HG02623 (cell line): Measurements from ENCODE around the gene PARP14.
"Not testable (repeated sequence)": the region's sequence is repeated elsewhere in the genome, so short reads cannot be mapped to it uniquely, and the experiment has no call there.

Source experiments
- ATAC-seq: cut with Tn5 transposase; IDR thresholded peaks from one replicate; pipeline ENCODE4 v1.9.1; 2021; ENCODE audit warnings: moderate library complexity; ENCODE audit not compliant: unreplicated experiment

PARP14 gene

DNA sequence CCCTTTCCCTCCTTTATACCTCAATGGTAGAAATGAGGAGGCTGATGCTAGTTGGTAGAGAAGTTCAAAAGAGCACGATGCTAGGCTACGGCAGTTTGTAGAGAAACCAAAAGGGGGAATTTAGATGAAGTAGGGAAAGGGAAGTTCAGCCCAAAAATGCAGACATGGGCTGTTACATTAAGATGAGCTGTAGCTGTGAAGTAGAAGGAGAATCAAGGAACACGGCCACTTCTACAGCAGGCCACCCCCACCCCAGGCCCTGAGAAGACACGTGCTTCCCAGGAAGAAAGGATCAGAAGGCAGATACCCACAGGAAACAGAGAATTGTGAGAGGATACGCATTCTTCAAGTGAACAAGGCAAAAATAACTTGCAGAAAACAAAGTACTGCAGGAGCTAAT, 2.1 kb upstream of the PARP14 start:
- ATAC-seq: no peak

DNA sequence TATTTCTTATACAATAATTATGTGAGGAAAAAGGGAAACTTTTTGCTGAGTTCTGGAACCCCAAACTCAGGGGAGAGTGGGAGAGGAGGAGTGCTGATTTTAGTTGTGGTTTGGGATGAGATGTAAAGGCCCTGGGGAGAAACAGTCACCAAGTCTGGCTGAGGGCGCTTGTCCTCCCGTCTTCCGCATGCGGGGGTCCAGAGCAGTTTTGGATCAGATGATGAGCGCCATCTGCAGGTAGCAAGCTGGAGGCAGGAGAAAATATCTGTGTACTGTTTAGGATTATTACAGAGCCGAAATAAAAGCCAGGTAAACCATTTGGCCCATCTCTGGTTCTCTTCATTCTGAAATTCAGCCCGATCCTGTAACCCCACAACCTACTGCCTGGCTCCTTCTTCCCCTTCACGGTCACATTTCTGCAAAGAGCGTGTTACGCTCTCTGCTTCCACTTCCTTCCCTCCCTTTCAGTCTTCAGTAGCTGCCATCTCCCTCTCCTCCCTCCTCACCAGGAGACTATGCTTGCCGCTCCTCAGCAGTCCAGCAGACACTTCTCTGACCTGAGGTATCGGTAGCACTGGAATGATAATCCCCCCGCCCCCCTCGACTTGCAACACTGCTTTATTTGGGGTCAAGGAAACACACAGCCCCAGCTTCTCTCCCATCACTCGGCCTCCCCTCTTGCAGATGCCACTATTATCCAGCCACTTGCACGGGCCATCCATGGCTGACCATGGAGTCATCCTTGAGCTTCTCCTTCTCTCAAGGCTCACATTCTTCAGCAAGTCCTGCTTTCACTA, 1.4 kb upstream of the PARP14 start:
- ATAC-seq: peak; percentile 28

DNA sequence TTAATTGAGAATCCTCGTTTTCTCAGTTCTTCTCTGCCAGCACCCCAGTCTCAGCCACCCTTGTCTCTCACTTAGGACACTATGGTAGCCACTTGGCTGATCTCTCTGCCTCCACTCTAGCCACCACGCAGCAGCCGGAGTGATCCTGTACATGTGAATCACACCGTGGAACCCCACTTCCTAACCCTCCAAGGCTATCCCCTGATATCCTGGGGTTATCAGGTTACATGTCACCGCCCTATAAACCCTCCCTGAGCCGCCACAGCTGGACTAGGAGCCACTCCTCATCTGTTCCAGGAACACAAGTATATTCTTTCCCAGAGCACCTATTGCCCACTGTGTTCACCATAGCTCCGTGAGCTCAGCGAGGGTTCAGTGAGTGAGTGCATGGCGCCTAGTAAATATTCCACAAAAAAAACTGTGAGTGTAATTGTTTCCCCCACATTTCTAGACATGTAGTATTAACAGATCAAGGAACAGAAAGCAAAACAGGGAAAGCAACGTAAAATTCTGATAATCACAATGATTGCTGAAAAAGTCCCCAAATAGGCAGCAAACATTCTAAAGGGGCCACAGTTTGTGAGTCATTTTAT, 661 bp upstream of the PARP14 start:
- ATAC-seq: no peak

DNA sequence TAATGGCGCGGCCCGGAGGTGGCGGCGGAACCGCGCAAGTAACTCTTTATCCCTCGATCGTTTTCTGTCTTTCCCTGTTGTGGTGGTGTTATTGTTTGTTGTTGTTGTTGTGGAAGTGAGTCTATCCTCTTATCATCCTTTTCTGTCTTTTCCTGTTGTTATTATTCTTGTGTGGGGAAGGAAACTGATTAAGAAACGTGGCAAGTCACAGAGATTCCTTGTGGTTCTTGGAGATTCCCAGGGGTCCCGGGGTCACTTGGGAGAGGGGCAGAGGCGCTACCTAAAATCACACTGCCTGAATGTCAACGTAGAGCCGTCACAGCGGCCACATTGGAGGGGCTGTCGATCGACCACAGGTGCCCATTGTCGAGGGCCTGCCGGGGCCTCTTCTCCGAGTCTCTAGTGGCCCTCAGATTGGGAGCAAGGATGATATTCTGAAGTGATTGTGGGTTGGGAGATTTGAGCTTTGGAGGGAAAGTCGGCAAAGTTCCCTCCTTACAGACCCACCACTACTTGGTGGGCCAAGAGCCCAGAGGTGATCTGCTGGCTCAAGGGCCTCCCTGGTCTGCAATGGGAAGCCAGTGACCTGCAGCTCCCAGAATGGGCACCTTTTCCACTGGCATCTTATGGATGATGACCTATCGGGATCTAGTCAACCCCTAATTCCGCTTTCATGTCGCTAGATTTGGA, 790 bp downstream of the PARP14 start:
- no peak for ATAC-seq

DNA sequence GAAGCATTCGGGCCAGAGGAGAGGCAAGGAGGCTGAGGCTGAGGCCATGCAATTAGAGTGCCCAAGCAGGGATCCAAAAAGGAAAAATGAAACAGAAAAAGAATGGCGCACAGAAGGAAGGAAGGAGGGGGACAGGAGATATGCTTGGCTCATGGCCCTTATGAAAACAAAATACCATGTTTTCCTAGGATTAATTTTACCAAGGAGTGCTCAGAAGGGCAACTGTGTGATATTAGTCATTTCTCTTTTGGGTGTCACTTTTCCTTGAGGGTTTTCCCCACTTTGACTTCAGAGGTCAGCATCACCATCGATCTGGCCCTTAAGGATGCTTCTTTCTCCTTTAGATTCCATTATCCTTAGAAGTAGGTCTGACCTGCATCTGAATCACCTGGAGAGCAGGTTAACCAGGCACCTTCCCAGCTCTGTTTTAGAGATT, 1.4 kb downstream of the PARP14 start:
- ATAC-seq: no peak

DNA sequence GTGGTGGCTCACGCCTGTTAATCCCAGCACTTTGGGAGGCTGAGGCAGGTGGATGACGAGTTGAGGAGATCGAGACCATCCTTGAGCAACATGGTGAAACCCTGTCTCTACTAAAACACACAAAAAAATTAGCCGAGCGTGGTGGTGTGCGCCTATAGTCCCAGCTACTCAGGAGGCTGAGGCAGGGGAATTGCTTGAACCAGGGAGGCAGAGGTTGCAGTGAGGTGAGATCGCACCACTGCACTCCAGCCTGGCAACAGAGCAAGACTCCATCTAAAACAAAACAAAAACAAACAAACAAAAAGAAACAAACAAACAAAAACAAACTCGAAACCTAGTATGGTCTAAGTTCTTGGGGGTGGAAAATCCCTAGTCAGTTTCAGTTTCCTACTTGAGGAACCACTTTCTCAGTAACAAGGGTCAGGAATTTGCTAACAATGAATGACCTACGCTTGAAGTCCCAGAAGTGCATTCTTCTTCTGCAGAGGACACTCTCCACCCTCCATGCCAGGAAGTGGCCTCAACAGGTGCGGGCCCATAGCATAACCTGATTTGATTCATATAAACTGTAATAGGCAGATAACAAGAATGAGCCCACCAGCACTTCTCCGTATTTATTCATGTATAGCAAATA, 2.3 kb downstream of the PARP14 start:
- ATAC-seq: not testable (repeated sequence)

DNA sequence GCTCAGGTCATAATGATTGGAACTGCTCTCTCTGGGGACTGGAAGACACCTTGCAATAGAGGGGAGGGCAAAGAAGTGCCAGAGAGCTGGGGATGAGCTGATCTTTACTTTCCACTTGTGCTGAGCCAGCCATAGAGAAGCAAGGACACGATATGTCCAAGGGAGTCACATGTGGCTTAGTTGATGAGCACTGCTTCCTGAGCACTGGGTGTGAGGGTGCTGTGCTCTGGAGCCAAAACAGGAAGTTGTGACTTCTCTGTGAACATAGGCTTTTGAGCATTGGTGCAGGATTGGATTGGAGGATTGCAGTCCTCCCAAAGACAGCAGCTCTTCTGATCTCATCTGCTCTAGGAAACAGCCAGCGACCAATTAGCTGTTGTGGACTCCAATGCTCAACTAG, 6.7 kb downstream of the PARP14 start:
- ATAC-seq: no peak

DNA sequence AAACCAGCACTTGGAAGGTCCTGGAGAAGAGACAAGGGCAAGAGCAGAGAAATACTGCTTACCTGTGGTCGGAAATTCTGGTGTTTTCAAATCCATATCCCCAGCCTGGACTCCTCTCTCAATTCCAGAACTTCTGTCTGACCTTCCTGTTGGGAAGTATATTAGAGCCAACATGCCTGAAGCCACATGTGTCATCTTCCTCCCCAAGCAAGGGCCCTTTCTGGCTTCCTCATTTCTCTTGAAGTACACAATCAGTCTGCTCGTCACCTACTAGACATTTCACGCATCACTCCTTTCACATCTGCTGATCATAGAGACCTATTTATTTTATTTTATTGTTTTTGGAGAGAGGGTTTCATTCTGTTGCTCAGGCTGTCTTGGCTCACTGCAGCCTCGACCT, 8.4 kb downstream of the PARP14 start:
- ATAC-seq: no peak

DNA sequence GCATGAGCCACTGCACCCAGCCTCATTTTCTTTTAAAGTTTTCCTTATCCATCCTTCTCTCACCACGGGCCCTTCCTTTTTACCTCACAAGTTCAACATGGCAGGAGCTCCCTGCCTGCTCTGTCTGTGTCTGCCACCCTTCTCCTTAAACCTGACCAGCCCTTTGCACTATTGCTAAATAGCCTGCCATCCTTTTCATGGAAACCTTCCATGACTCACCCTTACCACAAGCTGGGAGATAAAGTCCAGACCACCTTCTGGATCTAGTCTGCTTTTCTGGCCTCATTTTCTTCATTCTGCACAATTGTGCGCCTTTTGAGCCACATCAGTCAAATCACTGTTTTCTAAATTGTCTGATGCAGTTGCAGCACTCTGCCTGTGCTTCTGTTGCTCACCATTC, 8.9 kb downstream of the PARP14 start:
- ATAC-seq: no peak

DNA sequence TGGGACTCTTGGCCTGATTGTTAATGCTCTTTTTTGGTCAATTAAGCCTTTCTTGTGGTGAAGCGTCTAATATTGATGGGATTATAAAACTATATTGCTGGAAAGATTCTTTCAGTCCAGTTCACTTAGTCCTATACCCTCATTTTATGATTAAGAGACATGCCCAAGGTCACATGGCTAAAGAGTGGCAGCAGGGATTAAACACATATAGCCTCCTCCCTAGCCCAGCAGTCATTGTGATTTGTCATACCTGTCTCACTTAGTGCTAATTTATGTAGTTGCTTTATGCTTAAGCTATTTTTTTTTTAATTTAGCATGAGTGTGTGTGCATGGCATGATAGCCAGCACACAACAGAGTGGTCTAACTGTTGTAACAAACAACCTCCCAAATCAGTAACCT, 9.5 kb downstream of the PARP14 start:
- ATAC-seq: no peak

DNA sequence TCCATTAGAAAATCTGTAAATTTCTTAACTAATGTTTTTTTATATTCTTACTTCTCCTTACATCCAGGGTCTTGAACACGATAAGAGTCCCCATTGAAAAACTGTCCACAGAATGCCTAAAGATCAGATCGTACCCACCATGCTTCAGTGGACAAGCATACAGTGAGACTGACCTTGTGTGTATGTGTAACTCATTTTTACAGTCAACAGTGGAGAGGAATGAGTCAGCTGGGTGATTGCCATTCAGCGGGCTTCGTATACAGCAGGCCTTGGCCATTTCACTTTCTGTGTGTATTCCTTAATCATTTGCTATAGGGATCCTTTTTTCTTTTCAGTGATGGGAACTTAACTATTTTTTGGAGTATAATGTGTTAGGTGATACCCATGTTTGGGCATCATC, 10.6 kb downstream of the PARP14 start:
- peak; percentile 59 for ATAC-seq

DNA sequence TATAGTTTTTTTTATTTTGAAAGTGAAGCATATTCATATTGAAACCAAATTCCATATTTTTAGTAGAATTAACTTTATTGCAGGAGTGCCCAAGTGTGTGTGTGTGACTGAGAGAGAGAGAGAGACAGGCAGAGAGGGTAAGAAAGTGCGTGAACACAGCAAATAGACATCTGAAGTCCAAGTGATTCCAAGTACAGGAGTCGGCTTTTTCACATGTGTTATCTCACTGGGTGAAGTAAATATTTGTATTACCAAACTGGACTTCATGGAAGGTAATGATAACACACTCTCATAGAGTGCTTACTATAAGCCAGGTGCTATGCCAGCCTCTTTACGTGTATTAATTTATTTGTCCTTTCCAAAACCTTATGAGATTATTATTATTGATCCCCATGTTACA, 12.0 kb downstream of the PARP14 start:
- no peak for ATAC-seq

DNA sequence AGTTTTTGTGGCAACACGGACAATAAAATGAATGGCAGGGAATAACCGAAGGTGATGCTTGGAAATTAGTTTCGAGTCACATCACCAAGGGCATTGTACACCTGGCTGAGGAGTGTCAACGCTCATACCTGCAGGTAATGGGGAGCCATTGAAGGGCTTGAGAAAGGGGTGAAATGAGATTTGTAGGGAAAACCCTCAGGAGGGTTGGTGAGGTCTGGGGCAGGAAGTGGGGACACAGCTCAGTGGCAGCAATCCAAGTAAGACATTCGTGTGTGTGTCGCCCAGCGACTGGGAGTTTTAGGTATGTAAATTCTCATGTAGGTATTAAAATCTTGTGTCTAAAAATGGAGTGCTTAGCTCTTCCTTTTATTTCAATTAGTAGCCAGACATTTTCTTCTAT, 14.3 kb downstream of the PARP14 start:
- ATAC-seq: peak; percentile 43

DNA sequence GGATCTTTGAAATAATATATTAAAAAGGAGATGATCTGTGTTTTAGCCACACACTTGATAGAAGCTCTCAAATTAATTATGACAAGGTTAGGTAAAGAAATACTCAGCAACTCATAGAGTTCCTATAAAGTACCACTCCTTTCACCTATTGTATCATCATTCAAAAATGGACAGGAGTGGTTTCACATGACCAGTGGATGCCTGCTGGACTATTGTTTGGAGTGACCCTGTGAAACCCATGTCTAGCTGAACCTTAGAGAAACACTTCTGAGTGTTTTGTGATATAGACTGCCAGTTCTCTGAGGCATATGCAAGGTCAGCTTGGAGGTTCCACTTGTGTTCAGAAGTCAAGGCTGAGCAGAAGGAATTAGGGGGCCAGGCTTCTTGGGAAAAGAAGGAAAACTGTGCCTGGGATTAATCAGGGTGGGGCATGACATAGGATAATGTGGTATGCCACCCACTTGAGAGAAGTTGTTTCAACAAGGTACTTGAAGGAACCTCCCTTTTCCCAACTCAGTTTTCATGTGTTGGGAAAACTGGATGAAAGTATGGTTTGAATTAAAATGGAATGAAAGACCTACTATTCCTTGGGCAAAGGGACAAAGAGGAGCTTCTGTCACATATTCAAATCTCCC, 15.4 kb downstream of the PARP14 start:
- no peak for ATAC-seq

DNA sequence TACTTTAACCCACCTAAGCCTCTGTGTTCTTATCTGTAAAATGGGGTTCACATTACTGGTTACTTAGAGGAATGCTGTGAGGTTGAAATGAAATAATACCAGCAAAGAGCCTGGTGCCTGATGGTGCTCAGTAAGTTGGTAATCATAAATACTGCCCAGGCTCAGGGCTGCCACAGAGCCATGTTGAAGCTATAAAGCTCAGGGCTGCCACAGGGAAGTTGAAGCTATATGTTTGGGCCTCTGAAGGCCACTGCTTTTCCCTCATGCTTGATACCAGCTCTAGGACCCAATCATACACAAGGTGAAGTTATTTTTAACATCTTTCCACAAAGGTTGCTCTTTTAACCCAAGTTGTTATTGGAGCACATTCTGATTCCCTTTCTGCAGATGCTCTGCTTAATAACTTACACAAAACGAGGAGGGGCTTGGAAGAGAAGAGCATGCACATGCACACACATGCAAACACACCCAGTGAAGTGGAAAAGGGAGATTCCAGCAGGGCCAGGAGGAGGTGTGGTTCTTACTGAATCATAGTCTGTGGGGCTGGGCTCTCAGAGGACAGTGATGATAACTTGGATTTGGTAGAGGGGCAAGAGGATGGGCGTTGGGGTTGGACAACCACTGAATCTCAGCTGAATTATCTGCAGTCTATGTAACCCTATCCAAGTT, 17.4 kb downstream of the PARP14 start:
- peak; percentile 73 for ATAC-seq

DNA sequence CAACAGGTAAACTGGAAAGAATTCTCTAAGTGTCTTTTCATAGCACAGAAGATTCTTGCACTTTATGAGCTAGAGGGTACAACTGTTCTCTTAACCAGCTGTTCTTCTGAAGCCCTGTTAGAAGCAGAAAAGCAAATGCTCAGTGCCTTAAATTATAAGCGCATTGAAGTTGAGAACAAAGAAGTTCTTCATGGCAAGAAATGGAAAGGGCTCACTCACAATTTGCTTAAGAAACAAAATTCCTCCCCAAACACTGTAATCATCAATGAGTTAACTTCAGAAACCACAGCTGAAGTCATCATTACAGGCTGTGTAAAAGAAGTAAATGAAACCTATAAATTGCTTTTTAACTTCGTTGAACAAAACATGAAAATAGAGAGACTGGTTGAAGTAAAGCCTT, 19.6 kb downstream of the PARP14 start:
- ATAC-seq: no peak

DNA sequence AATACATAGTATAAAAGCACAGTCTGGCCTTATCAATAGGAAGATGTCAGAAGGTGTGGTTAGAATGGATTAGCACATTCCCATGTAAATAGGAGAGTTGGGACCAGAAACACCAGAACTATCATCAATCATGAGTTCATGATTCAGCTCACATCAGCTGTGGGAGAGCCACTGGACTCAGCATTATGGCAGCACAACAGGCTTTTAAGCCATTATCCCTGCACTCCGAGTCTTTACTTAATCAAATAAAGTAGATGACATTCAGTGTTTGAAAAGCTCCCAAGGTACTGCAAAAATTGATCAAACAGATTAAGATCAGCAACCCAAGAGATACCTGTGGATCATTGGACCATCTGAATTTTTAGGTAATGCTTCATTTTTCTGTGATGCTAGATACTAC, 24.7 kb downstream of the PARP14 start:
- ATAC-seq: no peak

DNA sequence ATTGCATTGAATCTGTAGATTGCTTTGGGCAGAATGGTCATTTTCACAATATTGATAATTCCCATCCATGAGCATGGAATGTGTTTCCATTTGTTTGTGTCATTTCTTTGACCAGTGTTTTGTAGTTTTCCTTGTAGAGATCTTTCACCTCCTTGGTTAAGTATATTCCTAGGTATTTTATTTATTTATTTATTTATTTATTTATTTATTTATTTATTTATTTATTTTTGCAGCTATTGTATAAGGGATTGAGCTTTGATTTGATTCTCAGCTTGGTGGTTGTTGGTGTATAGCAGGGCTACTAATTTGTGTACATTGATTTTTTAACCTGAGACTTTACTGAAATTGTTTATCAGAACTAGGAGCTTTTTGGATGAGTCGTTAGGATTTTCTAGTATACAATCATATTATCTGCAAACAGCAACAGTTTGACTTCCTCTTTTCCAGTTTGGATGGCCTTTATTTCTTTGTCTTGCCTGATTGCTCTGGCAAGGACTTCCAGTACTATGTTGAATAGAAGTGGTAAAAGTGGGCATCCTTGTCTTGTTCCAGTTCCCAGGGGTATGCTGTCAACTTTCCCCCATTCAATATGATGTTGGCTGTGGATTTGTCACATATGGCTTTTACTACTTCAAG, 30.1 kb downstream of the PARP14 start:
- ATAC-seq: not testable (repeated sequence)

DNA sequence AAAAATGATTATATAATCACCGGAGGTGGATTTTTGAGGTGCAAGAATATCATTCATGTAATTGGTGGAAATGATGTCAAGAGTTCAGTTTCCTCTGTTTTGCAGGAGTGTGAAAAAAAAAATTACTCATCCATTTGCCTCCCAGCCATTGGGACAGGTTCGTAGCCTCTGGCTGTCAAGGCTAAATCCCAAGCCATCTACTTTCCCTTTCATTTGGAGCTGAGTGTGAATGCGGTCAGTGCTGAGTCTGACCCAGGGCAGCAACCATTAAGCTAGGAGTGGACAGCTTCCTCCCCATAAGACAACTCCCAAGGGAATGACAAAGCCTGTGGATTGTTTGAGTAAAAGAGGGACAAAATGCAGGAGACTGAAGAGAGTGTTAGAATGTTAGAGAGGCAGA, 33.6 kb downstream of the PARP14 start:
- ATAC-seq: no peak

DNA sequence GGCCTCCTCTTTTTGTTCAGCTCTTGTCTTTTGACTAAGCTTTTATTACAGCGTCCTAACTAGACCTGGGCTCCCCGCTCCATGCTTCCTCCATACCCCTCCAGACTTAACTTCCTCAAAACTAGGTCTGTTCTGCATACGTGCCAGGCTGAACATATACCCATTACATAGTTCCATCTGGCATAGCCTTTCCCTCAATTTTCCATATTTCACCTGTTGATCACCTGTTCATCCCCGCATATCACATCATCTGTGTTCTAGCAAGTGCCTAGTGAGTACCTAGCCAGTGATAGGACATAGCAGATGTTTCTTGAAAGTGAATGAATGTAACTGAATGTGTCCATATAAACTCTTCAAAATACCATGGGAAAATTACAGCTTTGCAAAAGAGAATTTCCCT, 36.0 kb downstream of the PARP14 start:
- no peak for ATAC-seq
